HepG2 (cell line): ENCODE results near the gene PCGF2. TPM values are rescaled to one million over a fixed set of nuclear protein-coding genes. Genes with fewer than 3 reads are reported as not detected.

Experiments
- CHD4 ChIP-seq: fragments of 200-600 bp; sonication (generic); IDR thresholded peaks from 2 replicates; pipeline ENCODE4 v1.7.0; 2017; ENCODE audit warnings: mild to moderate bottlenecking, low read length, borderline replicate concordance
- EEA1 ChIP-seq: sonication (generic); formaldehyde crosslinking; IDR thresholded peaks from 2 replicates; pipeline ENCODE4 v1.5.1; 2020; ENCODE audit warnings: mild to moderate bottlenecking, missing genetic modification reagents, borderline replicate concordance
- HIC2 ChIP-seq: sonication (generic); formaldehyde crosslinking; IDR thresholded peaks from 2 replicates; pipeline ENCODE4 v1.9.0; 2022; ENCODE audit warnings: low read depth, missing genetic modification reagents
- HOXD1 ChIP-seq: sonication (generic); formaldehyde crosslinking; IDR thresholded peaks from 2 replicates; pipeline ENCODE4 v1.5.0; 2020; ENCODE audit warnings: missing genetic modification reagents
- KDM2A ChIP-seq: sonication (generic); formaldehyde crosslinking; IDR thresholded peaks from 2 replicates; pipeline ENCODE4 v1.4.0; 2020; ENCODE audit warnings: low read depth, missing genetic modification reagents, borderline replicate concordance
- LBX2 ChIP-seq: sonication (generic); formaldehyde crosslinking; IDR thresholded peaks from 2 replicates; pipeline ENCODE4 v1.5.0; 2020; ENCODE audit warnings: missing genetic modification reagents, mild to moderate bottlenecking, borderline replicate concordance
- PHF21A ChIP-seq: sonication (generic); formaldehyde crosslinking; IDR thresholded peaks from 2 replicates; pipeline ENCODE4 v1.5.0; 2020; ENCODE audit warnings: mild to moderate bottlenecking, missing genetic modification reagents
- RNF2 ChIP-seq: fragments of 450-650 bp; conservative IDR thresholded peaks from 2 replicates; pipeline ENCODE4 v1.6.1; 2016; ENCODE audit warnings: low read depth
- SAP130 ChIP-seq: IDR thresholded peaks from 2 replicates; pipeline ENCODE4 v1.6.1; 2016; ENCODE audit warnings: low read depth
- THAP9 ChIP-seq: sonication (generic); formaldehyde crosslinking; IDR thresholded peaks from 2 replicates; pipeline ENCODE4; 2020; ENCODE audit warnings: missing genetic modification reagents, mild to moderate bottlenecking, borderline replicate concordance
- TRAFD1 ChIP-seq: sonication (generic); formaldehyde crosslinking; IDR thresholded peaks from 2 replicates; pipeline ENCODE4 v1.5.1; 2020; ENCODE audit warnings: missing genetic modification reagents, mild to moderate bottlenecking, borderline replicate concordance
- ZNF124 ChIP-seq: sonication (generic); formaldehyde crosslinking; IDR thresholded peaks from 2 replicates; pipeline ENCODE4 v1.4.0; 2020; ENCODE audit warnings: missing genetic modification reagents
- ZNF589 ChIP-seq: sonication (generic); formaldehyde crosslinking; conservative IDR thresholded peaks from 2 replicates; pipeline ENCODE4 v1.8.0; 2022; ENCODE audit warnings: mild to moderate bottlenecking, moderate library complexity, missing genetic modification reagents
- ZNF597 ChIP-seq: sonication (generic); formaldehyde crosslinking; IDR thresholded peaks from 2 replicates; pipeline ENCODE4 v1.5.0; 2020; ENCODE audit warnings: missing genetic modification reagents
- ZXDC ChIP-seq: sonication (generic); formaldehyde crosslinking; IDR thresholded peaks from 2 replicates; pipeline ENCODE4 v1.5.0; 2020; ENCODE audit warnings: mild to moderate bottlenecking, missing genetic modification reagents
- polyA plus RNA-seq, 8 experiments: library from polyadenylated mRNA; depleted of rRNA in 3 of 8; stranded (reverse) in 7 of 8; unstranded in 1 of 8; fragments of >200 nt; fragmentation: Illumina TruSeq in 4 of 8; extraction: Trizol in 4 of 8; gene quantifications; 2 replicates each; pipeline versions ENCODE4 v1.2.1 to v1.2.3, GENCODE V29; 2011 to 2016; ENCODE audit warnings: low read depth in 4 of 8, missing spikeins in 1 of 8, mixed read lengths in 1 of 8; ENCODE audit not compliant: insufficient read depth in 1 of 8
- total RNA-seq, 5 experiments: library from RNA; depleted of rRNA; stranded (reverse); fragments of >200 nt; fragmentation: Illumina TruSeq; extraction: Trizol; gene quantifications; 2 replicates each; pipeline ENCODE4 v1.2.3, GENCODE V29; 2016; ENCODE audit warnings: low read depth in 1 of 5

PCGF2 gene
- total and polyA plus RNA-seq, 2 of the 13 experiments (the other 11 are each of a cell fraction or from before 2014, with no cell fraction given), result 11.6 to 29.4 TPM

- TF ChIP-seq HIC2 (CRISPR knock-in tag) (peak; percentile 83; the same call in 1 of the 2 replicates), EEA1 (CRISPR knock-in tag) (peak; percentile 43; the same call in 1 of the 2 replicates), RNF2 (peak; percentile 55), HOXD1 (CRISPR knock-in tag) (0 out of 2 replicates have a peak, but pooled peaks have one; percentile 68), ZNF597 (CRISPR knock-in tag) (no peak), ZXDC (CRISPR knock-in tag) (0 out of 2 replicates have a peak, but pooled peaks have one; percentile 37), CHD4 (no peak), KDM2A (peak; percentile 58; the same call in 1 of the 2 replicates), PHF21A (CRISPR knock-in tag) (peak; percentile 72; the same call in 1 of the 2 replicates), TRAFD1 (peak; percentile 78; the same call in 1 of the 2 replicates), ZNF124 (peak; percentile 76), ZNF589 (CRISPR knock-in tag) (peak; percentile 83), SAP130 (peak; percentile 92), LBX2 (no peak), THAP9 (CRISPR knock-in tag) (peak; percentile 70)
These were observed 17.4 kb downstream of the PCGF2 start (continued) for GRCh38 chr17:38730526-38731379.
